Astrocyte (in vitro differentiated cells and primary cell): ENCODE results near the gene PDK2.

ENCODE experiments used
- EZH2 ChIP-seq: IDR thresholded peaks from 2 replicates; pipeline ENCODE4 v1.6.1; 2012; ENCODE audit warnings: mild to moderate bottlenecking, low read length, inconsistent platforms; ENCODE audit not compliant: insufficient read depth
- TF ChIP-seq, protein P1 (sequence below): IDR thresholded peaks from 2 replicates; pipeline ENCODE4 v1.5.1; 2011; ENCODE audit warnings: low read depth, mild to moderate bottlenecking, inconsistent platforms, low read length, moderate library complexity; ENCODE audit not compliant: insufficient read depth

DNA sequence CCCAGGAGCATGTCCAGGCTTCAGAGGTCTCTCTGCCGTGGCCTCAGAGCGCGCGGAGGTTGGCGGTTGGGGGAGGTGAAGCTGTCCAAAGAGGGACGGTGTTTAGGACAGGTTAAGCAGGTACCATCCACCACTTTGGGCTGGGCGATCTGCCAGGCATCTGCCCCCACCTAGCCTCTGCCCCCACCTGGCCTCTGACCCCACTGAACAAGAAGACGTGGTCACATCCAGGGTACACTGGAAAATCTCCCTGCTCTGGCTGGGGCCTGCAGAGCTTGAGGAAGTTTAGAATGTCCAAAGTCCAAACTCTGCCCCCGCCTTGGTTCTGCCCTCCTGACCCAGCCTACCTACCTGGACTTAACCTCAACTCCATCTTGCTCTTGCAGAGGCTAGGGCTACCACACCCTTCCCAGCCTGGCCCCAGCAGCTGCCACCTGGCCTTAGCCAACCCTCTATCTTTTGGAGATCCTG is 37.6 kb upstream of the PDK2 start:
- TF ChIP-seq, protein P1, sequence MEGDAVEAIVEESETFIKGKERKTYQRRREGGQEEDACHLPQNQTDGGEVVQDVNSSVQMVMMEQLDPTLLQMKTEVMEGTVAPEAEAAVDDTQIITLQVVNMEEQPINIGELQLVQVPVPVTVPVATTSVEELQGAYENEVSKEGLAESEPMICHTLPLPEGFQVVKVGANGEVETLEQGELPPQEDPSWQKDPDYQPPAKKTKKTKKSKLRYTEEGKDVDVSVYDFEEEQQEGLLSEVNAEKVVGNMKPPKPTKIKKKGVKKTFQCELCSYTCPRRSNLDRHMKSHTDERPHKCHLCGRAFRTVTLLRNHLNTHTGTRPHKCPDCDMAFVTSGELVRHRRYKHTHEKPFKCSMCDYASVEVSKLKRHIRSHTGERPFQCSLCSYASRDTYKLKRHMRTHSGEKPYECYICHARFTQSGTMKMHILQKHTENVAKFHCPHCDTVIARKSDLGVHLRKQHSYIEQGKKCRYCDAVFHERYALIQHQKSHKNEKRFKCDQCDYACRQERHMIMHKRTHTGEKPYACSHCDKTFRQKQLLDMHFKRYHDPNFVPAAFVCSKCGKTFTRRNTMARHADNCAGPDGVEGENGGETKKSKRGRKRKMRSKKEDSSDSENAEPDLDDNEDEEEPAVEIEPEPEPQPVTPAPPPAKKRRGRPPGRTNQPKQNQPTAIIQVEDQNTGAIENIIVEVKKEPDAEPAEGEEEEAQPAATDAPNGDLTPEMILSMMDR = no peak
- TF ChIP-seq EZH2 = no peak
